DOHH2 (cell line): ENCODE measurements around the gene KMT2A.

Experiments
- CTCF ChIP-seq: fragments of 200-600 bp; sonication (generic); IDR thresholded peaks from one replicate; pipeline ENCODE4 v1.5.1; 2014; ENCODE audit warnings: antibody characterized with exemption, mild to moderate bottlenecking, low read depth, low read length; ENCODE audit not compliant: poor library complexity, severe bottlenecking
- EZH2phosphoT487 ChIP-seq: fragments of 200-600 bp; sonication (generic); IDR thresholded peaks from 2 replicates; pipeline ENCODE4 v1.6.1; 2017; ENCODE audit warnings: borderline replicate concordance, mild to moderate bottlenecking, antibody characterized with exemption, low read length, moderate library complexity, mixed read lengths

DNA sequence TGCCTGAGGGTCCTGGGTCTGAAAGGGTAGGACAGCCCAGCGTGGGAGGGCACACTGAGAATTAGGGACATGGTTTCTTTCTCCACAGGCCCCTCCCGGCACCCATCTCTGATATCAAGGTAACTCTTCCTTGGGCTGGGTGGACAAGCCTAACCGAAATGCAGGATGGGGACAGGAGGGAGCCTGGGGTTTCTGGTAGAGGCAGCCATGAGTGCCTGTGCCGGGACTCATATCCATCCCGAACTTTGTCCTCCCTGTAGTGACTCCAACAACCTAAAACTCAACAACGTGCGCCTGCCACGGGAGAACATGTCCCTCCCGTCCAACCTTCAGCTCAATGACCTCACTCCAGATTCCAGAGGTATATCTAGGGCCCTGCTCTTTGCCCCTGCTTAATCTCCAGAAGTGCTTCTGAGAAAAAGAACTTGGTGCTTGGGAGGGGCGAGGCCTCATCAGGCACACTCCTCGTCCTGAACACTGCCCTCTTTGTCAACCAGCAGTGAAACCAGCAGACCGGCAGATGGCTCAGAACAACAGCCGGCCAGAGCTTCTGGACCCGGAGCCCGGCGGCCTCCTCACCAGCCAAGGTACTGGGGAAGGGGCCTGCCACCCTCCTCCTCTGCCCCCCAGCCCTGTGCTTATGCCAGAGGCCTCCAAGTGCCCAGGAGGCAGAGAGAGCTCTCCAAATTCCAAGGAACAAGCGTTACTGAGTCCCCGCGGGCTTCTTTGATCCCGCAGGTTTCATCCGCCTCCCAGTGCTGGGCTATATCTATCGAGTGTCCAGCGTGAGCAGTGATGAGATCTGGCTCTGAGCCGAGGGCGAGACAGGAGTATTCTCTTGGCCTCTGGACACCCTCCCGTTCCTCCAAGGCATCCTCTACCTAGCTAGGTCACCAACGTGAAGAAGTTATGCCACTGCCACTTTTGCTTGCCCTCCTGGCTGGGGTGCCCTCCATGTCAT is 97.8 kb downstream of the KMT2A start:
- TF ChIP-seq CTCF: no peak
- no peak for TF ChIP-seq EZH2phosphoT487
